LoVo (cell line): ENCODE measurements around the gene OR51V1.
"Not testable (repeated sequence)": the region's sequence is repeated elsewhere in the genome, so short reads cannot be mapped to it uniquely, and the experiment has no call there.

Experiments
- DNase-seq: peaks from one replicate; pipeline ENCODE4 v3.0.0-alpha.2; 2016; ENCODE audit warnings: low spot score

OR51V1 gene

DNA sequence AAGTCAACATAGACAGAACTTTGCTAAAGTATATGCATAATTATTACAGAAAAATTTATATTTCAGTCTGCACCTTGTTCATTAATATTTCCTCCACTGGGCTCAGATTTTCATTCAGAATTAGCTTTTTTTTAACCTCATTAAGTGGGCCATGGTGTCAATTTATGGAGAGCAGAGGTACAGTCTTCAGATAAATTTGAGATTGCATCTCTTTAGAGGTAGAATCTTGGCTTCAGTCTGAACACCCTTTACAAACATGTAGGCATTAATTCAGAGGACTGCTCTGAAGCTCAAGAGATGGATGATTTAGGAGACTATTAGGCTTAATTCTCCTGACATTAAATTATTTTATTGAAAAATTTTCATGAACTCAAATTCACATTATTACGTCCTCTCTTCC is 29.8 kb upstream of the OR51V1 start:
- DNase-seq = no peak

DNA sequence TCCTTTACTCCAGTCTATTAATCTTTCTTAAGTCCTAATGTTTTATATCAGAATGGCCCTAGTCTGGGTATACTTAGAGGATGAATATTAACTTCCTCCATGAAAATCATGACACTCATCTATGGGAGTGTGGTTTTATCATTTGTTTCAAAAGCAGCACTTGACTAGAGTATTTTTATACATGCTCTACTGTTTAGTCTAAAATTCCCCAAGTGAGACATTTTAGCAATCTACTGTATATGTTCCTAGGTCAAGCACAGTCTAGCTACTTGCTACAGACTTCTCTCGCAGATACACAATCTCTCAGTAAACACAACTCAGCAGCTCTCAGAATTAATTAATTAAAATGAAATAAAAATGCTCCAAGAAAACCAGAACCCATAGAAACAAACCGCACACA is 29.3 kb upstream of the OR51V1 start:
- no peak for DNase-seq

DNA sequence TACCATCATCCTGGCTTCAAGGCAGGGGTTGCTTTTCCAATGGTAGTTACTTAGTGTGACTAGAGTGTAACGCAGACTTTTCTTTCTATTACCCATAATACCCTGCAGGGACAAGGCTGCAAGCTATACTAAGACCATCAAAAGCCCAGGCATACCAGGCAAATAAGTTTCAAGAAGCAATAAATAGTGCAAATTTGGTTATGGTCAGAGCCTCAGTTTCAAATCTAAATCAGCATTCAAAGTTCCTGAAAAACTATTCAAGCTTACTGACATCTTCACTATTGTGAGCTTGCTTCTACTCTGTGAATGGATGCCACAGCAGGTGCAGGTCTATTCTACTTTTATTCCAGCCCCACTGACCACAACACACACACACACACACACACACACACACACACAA is 28.9 kb upstream of the OR51V1 start:
- DNase-seq = no peak

DNA sequence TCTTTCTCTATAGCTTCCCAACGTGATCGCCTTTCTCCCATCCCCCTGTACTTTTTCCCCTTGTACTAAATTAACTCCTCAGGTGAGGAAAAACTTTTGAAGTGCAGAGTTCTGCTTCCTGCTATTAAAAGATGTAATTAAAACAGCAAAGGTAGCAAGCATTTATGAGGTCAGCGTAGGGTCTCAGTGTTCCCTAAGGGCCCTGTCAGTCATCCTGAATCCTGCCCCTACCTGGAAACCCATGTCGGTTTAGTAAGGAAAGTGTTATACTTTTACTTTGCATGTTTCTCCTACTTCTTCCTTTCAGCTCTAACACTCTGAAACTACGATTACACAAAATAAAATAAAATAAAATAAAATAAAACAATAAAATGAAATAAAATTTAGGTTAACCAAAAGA is 27.6 kb upstream of the OR51V1 start:
- no peak for DNase-seq

DNA sequence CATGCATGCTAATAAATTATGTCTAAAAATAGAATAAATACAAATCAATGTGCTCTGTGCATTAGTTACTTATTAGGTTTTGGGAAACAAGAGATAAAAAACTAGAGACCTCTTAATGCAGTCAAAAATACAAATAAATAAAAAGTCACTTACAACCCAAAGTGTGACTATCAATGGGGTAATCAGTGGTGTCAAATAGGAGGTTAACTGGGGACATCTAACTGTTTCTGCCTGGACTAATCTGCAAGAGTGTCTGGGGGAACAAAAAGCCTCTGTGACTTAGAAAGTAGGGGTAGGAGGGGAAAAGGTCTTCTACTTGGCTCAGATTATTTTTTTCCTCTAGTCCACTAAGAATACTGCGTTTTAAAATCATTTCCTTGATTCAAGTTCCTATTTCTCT is 27.2 kb upstream of the OR51V1 start:
- no peak for DNase-seq

DNA sequence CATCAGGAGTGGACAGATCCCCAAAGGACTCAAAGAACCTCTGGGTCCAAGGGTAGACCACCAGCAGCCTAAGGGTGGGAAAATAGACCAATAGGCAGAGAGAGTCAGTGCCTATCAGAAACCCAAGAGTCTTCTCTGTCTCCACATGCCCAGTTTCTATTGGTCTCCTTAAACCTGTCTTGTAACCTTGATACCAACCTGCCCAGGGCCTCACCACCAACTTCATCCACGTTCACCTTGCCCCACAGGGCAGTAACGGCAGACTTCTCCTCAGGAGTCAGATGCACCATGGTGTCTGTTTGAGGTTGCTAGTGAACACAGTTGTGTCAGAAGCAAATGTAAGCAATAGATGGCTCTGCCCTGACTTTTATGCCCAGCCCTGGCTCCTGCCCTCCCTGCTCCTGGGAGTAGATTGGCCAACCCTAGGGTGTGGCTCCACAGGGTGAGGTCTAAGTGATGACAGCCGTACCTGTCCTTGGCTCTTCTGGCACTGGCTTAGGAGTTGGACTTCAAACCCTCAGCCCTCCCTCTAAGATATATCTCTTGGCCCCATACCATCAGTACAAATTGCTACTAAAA is 26.3 kb upstream of the OR51V1 start, which contains the start of gene HBB:
Gene HBB, minus strand, starts transcription at position 340 of the 579 bp plus-strand sequence. Its CDS starts 50 bp downstream, at position 290.
- peak; percentile 81 for DNase-seq

DNA sequence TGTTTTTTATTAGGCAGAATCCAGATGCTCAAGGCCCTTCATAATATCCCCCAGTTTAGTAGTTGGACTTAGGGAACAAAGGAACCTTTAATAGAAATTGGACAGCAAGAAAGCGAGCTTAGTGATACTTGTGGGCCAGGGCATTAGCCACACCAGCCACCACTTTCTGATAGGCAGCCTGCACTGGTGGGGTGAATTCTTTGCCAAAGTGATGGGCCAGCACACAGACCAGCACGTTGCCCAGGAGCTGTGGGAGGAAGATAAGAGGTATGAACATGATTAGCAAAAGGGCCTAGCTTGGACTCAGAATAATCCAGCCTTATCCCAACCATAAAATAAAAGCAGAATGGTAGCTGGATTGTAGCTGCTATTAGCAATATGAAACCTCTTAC is 25.0 kb upstream of the OR51V1 start:
- no peak for DNase-seq

DNA sequence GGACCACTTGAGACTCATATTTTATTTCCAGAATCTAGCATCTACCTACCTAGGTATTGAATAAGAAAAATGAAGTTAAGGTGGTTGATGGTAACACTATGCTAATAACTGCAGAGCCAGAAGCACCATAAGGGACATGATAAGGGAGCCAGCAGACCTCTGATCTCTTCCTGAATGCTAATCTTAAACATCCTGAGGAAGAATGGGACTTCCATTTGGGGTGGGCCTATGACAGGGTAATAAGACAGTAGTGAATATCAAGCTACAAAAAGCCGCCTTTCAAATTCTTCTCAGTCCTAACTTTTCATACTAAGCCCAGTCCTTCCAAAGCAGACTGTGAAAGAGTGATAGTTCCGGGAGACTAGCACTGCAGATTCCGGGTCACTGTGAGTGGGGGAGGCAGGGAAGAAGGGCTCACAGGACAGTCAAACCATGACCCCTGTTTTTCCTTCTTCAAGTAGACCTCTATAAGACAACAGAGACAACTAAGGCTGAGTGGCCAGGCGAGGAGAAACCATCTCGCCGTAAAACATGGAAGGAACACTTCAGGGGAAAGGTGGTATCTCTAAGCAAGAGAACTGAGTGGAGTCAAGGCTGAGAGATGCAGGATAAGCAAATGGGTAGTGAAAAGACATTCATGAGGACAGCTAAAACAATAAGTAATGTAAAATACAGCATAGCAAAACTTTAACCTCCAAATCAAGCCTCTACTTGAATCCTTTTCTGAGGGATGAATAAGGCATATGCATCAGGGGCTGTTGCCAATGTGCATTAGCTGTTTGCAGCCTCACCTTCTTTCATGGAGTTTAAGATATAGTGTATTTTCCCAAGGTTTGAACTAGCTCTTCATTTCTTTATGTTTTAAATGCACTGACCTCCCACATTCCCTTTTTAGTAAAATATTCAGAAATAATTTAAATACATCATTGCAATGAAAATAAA is 24.3 kb upstream of the OR51V1 start:
- no peak for DNase-seq

DNA sequence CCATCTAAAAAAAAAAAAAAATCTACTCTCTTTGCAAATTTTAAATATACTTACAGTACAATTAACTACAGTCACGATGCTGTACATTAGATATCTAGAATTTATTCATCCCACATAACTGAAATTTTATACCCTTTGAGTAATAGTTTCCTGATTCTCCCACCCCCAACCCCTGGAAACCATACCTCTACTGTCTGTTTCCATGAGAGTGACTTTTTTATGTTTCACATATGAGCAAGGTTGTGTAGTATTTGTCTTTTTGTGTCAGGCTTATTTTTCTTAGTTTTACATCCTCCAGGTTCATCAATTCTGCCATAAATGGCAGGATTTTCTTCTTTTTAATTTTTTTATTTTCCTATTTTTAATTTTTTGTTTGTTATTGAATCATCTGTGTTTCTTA is 23.2 kb upstream of the OR51V1 start:
- no peak for DNase-seq

DNA sequence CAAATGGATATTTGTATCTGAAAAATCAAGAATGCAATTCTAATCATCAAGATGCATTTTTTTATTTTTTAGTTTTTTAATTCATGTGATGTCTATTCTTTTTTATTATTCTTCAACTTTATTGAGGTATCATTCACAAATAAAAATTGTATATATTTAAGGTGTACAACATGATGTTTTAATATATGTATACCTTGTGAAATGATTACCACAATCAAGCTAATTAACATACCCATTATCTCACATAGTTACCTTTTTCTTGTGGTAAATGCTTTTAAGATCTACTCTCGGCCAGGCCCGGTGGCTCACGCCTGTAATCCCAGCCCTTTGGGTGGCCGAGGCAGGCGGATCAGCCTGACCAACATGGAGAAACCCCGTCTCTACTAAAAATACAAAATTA is 22.7 kb upstream of the OR51V1 start:
- no peak for DNase-seq

DNA sequence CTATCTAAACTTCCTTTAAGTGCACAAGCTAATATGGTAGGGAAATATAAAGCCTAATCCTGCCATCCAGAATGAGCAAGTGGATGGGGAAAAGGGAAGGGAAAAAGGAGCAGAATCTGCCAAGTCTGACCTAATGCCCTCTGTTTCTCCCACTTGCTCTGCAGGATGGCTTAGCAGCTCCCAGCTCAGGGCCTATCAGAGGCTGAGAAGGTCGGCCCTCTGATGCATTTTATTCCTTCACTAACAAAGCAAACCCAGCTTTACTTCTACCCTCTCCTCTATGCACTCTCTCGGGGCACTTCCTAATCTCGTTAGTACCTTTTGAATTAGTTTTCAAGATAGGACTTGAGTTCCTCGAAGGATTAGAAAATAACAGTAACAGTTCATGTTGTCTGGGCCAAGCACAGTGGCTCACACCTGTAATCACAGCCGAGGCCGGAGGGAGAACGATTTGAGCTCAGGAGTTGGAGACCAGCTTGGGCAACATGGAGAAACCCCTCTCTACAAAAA is 9.9 kb upstream of the OR51V1 start:
- no peak for DNase-seq

DNA sequence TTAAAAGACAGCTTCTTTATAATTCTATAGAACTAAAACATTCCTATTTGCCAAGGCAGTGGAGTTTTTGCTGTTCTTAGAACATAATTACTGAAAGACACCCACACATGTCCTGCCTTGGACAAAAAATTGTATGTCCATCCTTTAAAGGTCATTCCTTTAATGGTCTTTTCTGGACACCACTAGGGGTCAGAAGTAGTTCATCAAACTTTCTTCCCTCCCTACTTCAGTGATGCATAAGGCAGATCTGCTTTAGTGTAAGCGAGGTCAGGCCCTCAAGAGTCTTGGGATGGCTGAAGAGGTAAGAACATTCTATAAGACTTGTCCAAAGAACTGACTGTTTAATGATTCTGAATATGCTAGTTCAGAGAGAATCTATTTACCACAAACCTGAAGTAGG is 4.3 kb upstream of the OR51V1 start:
- peak; percentile 50 for DNase-seq

DNA sequence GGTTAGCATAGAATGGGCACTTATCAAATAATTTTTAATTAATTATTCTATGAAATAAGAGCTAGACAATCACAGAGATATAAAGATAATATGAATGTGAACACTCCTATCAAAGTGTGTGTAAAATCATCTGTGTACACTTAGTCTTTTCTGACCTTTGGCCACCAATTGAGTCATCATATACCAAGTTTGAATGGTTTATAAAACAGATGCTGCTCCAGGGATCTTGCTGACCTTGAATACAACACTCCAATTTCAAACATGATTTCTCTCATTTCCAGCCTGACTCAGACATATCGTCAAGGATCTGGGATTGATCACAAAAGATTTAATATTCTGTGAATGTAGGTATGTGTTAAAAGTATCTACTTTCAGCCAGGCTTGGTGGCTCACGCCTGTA is 2.9 kb upstream of the OR51V1 start:
- DNase-seq = no peak

DNA sequence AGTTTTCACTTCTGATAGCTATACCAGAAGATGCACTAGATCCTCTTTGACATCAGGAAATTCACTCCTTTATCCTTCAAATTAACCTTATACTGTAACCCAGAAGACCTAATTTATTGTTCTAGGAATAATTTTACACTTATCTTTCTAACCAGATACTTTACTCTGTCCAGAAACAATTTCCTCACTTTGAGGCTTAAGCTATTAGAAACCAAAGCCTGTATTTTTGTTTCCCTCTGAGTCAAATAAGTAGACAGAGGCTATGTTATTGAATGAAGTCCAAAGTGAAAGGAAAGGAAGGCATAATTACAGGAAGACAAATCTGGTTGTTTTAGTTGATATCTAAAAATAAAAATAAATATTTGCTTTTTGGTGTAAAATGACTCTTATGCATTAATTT is 2.2 kb downstream of the OR51V1 start:
- no peak for DNase-seq

DNA sequence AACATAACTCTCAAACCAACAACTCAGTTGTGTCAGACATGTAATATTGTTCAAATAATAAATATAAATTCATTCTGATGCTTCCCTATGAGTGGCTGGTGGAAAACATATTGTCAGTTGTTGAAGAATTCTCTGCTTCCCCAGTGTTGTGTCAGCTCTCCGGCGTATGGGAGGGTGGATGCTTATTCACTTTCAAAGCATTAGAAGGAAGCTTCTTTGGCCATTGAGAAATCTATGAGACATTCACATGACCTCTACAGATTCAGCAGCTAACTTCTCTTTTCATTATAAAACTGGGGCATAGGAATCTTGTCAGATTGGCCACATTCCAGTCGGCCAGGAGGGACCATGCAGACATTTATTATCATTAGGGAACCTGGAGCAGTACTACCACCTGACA is 2.9 kb downstream of the OR51V1 start:
- no peak for DNase-seq

DNA sequence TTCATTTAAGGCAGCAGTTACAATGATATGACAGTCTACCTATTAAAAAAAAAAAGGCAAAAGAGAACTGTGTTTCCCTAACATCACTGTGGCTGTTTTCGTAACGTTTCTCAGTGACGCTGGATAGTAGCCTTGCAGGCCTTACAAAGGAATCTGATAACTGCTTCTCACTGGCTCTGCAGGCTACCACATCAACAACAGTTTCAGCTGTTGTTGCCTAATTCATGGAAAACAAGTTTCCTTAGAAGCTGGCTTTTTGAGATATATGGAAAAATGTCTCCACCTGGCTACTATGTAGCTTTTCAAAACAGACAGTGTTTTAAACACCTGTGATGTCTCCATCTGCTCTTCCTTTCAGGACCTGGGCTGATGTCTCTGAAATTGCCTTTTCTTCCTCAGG is 3.8 kb downstream of the OR51V1 start:
- DNase-seq = no peak

DNA sequence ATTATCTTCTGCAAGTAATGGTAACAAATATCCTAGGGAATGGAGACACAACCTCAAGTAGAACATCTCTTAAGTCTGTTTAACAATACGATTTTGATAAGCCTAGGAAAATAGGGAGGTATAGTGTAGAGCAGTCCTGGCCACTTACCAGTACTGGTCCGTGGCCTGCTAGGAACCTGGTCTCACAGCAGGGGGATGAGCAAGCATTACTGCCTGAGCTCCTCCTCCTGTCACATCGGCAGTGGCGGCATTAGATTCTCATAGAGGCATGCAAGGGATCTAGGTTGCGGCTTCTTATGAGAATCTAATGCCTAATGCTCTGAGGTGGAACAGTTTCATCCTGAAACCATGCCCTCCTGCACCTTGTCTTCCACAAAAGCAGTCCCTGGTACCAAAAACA is 4.4 kb downstream of the OR51V1 start:
- no peak for DNase-seq

DNA sequence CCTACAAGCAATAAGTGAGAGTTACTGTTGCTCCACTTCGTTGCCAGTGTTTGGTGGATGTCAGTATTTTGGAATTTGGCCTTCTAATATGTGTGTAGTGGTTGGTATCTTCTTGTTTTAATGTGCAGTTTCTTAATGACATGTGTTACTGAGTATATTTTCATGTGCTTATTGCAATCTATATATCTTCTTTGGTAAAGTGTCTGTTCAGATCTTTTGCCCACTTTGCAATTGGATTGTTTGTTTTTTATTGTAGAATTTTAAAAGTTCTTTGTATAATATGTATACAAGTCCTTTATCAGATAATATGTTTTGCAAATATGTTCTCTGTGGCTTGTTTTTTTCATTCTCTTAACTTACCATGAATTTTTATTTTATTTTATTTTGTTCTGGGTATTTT is 7.7 kb downstream of the OR51V1 start:
- DNase-seq = no peak

DNA sequence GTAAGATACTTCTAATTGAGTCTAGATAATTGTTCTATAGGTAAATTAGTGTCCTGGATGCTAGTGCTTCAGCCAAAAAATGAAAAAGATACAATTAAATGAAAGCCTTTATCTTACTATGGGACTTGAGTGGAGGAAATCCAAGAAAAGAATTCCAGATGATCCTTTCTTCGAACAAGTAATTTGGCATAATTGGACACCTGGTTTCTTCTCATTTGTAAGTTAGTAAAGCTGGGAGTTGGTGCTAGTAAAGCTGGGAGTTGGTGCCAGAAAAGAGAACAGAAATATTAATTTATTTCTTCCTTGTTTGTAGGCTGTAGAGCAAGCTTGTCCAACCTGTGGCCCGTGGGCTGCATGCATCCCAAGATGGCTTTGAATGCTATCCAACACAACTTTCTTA is 12.3 kb downstream of the OR51V1 start:
- DNase-seq = no peak

DNA sequence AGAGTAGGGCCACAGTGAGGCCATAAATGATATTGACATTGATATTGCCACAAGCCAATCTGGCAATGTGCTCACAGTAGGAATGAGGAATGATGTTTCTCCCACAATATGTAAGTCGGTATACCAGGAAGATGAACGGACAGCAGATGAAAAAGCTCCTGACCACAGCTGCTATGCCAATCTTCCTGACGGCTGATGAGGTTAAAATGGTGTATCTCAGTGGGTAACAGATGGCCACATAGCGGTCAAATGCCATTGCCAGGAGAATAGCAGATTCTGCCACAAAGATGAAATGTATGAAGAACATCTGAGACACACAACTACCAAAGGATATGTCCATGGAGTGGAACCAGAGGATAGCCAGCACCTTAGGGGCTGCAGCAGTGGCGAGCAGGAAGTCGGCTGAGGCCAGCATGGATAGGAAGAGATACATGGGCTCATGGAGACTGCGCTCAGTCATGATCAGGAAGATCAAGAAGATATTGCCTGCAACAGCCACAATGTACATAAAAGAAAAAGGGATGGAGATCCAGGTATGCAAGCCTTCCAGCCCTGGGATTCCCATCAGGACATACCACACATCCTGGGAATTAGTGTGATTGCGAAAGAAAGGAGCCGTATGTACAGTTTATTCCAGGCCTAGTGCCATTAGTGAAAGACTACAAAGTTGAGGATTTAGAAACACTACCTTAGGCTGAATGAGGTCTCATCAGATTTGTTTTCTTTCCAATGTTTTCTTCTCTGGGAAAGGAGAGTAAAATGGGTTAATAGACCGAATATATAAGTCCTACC is 22.2 kb downstream of the OR51V1 start:
- no peak for DNase-seq

DNA sequence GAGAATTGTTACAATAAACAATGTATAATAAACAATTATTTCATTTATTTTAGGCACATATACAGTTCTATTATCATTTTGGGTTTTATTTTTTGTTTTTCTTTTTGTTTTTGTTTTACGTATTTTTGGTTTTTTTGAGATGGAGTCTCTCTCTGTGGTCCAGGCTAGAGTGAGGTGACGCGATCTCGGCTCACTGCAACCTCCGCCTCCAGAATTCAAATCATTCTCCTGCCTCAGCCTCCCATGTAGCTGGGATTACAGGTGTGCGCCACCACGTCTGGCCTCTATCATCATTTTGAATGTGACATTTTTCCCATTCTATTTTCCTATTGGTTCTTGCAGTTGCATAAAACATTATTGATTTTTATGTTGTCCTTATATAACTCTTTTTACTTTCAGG is 25.5 kb downstream of the OR51V1 start:
- no peak for DNase-seq

DNA sequence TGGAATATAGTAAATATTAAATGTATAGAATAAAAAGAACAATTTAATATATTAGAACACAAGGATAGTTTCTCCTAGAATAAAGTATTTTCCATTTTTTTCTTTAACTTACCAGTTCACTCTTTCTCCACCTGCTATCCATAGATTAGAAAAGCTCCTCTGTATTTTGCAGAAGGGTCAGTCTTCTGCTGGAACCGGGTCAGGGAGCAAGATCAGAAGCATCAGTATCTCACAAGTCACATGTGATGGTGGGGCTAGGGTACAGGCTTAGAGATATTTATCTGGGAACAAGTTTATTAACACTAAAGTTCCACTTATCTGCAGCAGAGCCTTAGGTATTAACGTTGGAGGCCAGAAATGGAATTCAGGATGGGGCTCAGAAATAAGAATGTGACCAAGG is 28.6 kb downstream of the OR51V1 start:
- DNase-seq = no peak

DNA sequence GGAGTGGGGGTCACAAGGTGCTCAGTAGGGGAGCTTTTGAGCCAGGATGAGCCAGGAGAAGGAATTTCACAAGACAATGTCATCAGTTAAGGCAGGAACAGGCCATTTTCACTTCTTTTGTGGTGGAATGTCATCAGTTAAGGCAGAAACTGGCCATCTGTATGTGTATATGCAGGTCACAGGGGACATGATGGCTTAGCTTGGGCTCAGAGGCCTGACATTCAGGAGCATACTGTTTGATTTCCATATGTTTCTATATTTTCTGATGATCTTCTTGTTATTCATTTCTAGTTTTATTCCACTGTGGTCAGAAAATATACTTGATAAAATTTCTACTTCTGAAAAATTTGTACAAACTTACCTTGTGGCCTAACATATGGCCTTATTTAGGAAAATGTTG is 34.6 kb downstream of the OR51V1 start:
- not testable (repeated sequence) for DNase-seq
